ENCODE measurements around the gene CCDC33.

- TF ChIP-seq RAD21 (IDR thresholded peaks at IDR 0.05; ENCODE audit: low read depth) (no peak), NFIC (IDR thresholded peaks at IDR 0.05) (no peak), ZBTB7A (IDR thresholded peaks at IDR 0.05; ENCODE audit: low read depth) (no peak), EP300 (IDR thresholded peaks at IDR 0.05; ENCODE audit: borderline replicate concordance) (no peak), USF1 (IDR thresholded peaks at IDR 0.05) (no peak)
Measured at GRCh38 chr15:74381190-74381453, 145.0 kb downstream of the CCDC33 start.
